MCF 10A (cell line): ENCODE results near the gene PLAGL2. TPM values are rescaled to one million over a fixed set of nuclear protein-coding genes. Genes with fewer than 3 reads are reported as not detected.

Experiments used
- BruUV-seq: library from RNA; stranded (reverse); fragments of 400-500 nt; replicated peaks from 2 replicates; lab custom pipeline; 2021; lab: Mats Ljungman, UMichigan
- CTCF ChIA-PET: fragments of 300-600 bp; sonication (Branson Sonifier 250); formaldehyde crosslinking; extraction: SDS; loops from one replicate; lab custom pipeline; 2021; ENCODE audit warnings: antibody characterized with exemption, inconsistent platforms; lab: Yijun Ruan, JAX
- POLR2A ChIA-PET: fragments of 300-600, 350-650 bp; sonication (Branson Sonifier 250); formaldehyde crosslinking; extraction: SDS; loops from one replicate; lab custom pipeline; 2020; ENCODE audit warnings: antibody characterized with exemption, inconsistent platforms; lab: Yijun Ruan, JAX
- DNase-seq: peaks from one replicate; pipeline ENCODE4 v3.0.0-alpha.2; 2018; ENCODE audit not compliant: unreplicated experiment
- H3K27ac Mint-ChIP-seq: one replicate; pipeline ENCODE4 v1.8.0; 2022; ENCODE audit warnings: mild to moderate bottlenecking, low read depth, mixed read lengths; ENCODE audit not compliant: unreplicated experiment
- H3K27me3 Mint-ChIP-seq: one replicate; pipeline ENCODE4 v1.8.0; 2022; ENCODE audit warnings: mixed read lengths; ENCODE audit not compliant: insufficient read depth, unreplicated experiment
- H3K36me3 Mint-ChIP-seq: one replicate; pipeline ENCODE4 v1.8.0; 2022; ENCODE audit warnings: mild to moderate bottlenecking, moderate library complexity, mixed read lengths; ENCODE audit not compliant: insufficient read depth, unreplicated experiment
- H3K4me1 Mint-ChIP-seq: one replicate; pipeline ENCODE4 v1.8.0; 2022; ENCODE audit warnings: mixed read lengths; ENCODE audit not compliant: insufficient read depth, unreplicated experiment
- H3K4me3 Mint-ChIP-seq: one replicate; pipeline ENCODE4 v1.8.0; 2022; ENCODE audit warnings: mild to moderate bottlenecking, moderate library complexity, mixed read lengths; ENCODE audit not compliant: unreplicated experiment
- H3K9me3 Mint-ChIP-seq: one replicate; pipeline ENCODE4 v1.8.0; 2022; ENCODE audit warnings: mixed read lengths; ENCODE audit not compliant: unreplicated experiment
- CTCF ChIP-seq: fragments of 200-600 bp; IDR thresholded peaks from one replicate; pipeline ENCODE4 v1.8.0; 2022; ENCODE audit warnings: antibody characterized with exemption, mild to moderate bottlenecking; ENCODE audit not compliant: unreplicated experiment
- intact Hi-C: fragments of 100-400 bp; cut with micrococcal nuclease; formaldehyde crosslinking; loops from 2 replicates; pipeline ENCODE4 v1.14.1; 2022
- total RNA-seq: library from RNA; stranded (reverse); gene quantifications from 2 replicates; pipeline ENCODE4 v1.2.3, GENCODE V29; 2022

PLAGL2 gene
- total RNA-seq, 1 experiment from 2014 or later: 18.6 TPM

- Mint-ChIP-seq H3K9me3 (no peaks in the 10 kb centered on the region), H3K4me1 (peaks cover 13% of the 10 kb centered on the region), H3K27ac (no peak overlapping the region), H3K4me3 (no peak overlapping the region), H3K27me3 (no peaks in the 10 kb centered on the region), H3K36me3 (peaks cover 91% of the 10 kb centered on the region)
- TF ChIP-seq CTCF: no peak
- no peak for DNase-seq
- CTCF ChIA-PET: interaction anchor here (0.6 kb wide), 2 partner anchors 23 to 625 kb away, joined by 3 read pairs; no protein-coding TSS in a partner anchor
- POLR2A ChIA-PET: interaction anchor here (0.6 kb wide), 2 partner anchors 10 to 864 kb away, joined by 3 read pairs; no protein-coding TSS in a partner anchor
- intact Hi-C loops: no loop called here
- BruUV-seq: no TSS peak
Observed at GRCh38 chr20:32159766-32160221, 47.7 kb downstream of the PLAGL2 start.

DNA sequence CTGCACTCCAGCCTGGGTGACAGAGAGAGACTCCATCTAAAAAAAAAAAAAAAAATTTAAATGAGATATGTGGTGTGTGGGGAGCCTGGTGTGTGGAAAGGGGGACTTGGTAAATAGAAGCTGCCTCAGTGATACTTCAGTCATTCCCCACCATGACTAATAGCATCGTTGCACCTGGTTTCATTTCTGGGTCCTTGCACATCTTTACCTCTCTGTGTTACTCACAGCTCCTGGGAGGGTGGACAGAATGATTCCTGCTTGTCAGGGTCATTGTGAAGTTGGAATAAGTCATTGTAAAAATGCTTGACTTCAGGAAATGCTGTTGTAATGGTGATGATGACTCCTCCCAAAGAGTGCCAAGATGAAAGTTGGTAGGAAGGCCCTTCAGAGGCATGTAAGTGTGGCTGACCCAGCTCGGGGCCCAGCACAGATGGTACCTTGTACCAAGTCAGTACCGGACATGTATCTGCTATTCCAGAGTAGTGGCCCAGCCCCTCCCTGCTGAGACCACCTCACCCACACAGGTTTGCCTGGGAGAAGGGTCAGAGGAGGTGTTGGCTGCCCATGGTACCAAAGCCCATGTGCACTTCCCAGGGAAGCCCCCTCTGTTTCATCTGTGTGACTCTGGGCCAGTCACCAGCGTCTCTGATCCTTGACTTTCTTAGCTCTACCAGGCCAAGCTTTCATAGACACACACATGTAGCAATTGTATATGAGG lies 48.4 kb downstream of the PLAGL2 start:
- Mint-ChIP-seq H3K27ac (no peak overlapping the region), H3K4me3 (no peak overlapping the region), H3K36me3 (peaks cover 91% of the 10 kb centered on the region), H3K4me1 (peaks cover 17% of the 10 kb centered on the region), H3K27me3 (no peaks in the 10 kb centered on the region), H3K9me3 (no peaks in the 10 kb centered on the region)
- no peak for TF ChIP-seq CTCF
- no peak for DNase-seq
- ChIA-PET CTCF (interaction anchor here (0.7 kb wide), 1 partner anchor 33 kb away, joined by 3 read pairs; no protein-coding TSS in a partner anchor), POLR2A (interaction anchor here (0.6 to 1.5 kb wide), 2 partner anchors 9 to 17 kb away, joined by 3 read pairs; no protein-coding TSS in a partner anchor)
- no TSS peak for BruUV-seq
- intact Hi-C loops: no loop called here

- Mint-ChIP-seq H3K27me3 (no peaks in the 10 kb centered on the region), H3K9me3 (no peaks in the 10 kb centered on the region), H3K4me1 (peaks cover 17% of the 10 kb centered on the region), H3K4me3 (no peak overlapping the region), H3K27ac (no peak overlapping the region), H3K36me3 (peaks cover 88% of the 10 kb centered on the region)
- no peak for TF ChIP-seq CTCF
- CTCF ChIA-PET: interaction anchor here (0.5 kb wide), 1 partner anchor 54 kb away, joined by 4 read pairs; no protein-coding TSS in a partner anchor
- intact Hi-C loops: no loop called here
- no peak for DNase-seq
- no TSS peak for BruUV-seq
- POLR2A ChIA-PET: interaction anchor here (1.5 kb wide), 1 partner anchor 16 kb away, joined by 3 read pairs; no protein-coding TSS in a partner anchor
Observed at GRCh38 chr20:32158351-32158750, 49.2 kb downstream of the PLAGL2 start.

DNA sequence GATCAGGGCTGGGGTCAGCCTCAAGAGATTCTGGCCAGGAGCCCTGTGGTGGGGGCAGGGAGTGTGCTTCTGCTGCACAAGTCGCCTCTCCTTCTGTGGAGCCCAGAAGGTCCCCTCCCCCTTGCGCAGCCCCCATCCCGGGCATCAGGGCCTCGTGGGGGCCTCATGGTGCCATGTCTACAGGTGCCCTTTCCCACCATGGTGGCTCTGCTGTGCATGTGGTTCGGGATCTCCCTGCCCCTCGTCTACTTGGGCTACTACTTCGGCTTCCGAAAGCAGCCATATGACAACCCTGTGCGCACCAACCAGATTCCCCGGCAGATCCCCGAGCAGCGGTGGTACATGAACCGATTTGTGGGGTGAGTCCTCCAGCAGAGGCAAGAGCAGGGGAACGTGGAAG lies 49.9 kb downstream of the PLAGL2 start:
- TF ChIP-seq CTCF: no peak
- Mint-ChIP-seq H3K36me3 (peaks cover 88% of the 10 kb centered on the region), H3K9me3 (no peaks in the 10 kb centered on the region), H3K27ac (no peak overlapping the region), H3K4me1 (peaks cover 17% of the 10 kb centered on the region), H3K27me3 (no peaks in the 10 kb centered on the region), H3K4me3 (no peak overlapping the region)
- BruUV-seq: no TSS peak
- no peak for DNase-seq
- ChIA-PET CTCF (interaction anchor here (0.6 kb wide), 1 partner anchor 199 kb away, joined by 3 read pairs; no protein-coding TSS in a partner anchor), POLR2A (interaction anchor here (1.5 kb wide), 1 partner anchor 16 kb away, joined by 3 read pairs; no protein-coding TSS in a partner anchor)
- intact Hi-C loops: no loop called here
